HCT116 (cell line): ENCODE results near the gene HMGN1.

Experiments
- CTCF ChIP-seq, 3 experiments: fragments of 200-600 bp in 1 of 3; sonication (generic) in 1 of 3; IDR thresholded peaks in 2 of 3; conservative IDR thresholded peaks in 1 of 3; 2 replicates each; pipeline ENCODE4 v1.5.1; 2012 to 2017; ENCODE audit warnings: low read depth in 2 of 3, low read length in 2 of 3, antibody characterized with exemption in 1 of 3, borderline replicate concordance in 1 of 3, control low read depth in 1 of 3, mild to moderate bottlenecking in 1 of 3, mixed read lengths in 1 of 3, mixed run types in 1 of 3, moderate library complexity in 1 of 3; ENCODE audit not compliant: insufficient read depth in 1 of 3
- EGR1 ChIP-seq: IDR thresholded peaks from 2 replicates; pipeline ENCODE4 v1.6.1; 2012; ENCODE audit warnings: low read depth
- EZH2 ChIP-seq: fragments of 200-600 bp; sonication (generic); IDR thresholded peaks from 2 replicates; pipeline ENCODE4 v1.6.1; 2017; ENCODE audit warnings: antibody characterized with exemption, mixed run types
- EZH2phosphoT487 ChIP-seq: fragments of 200-600 bp; IDR thresholded peaks from 2 replicates; pipeline ENCODE4 v1.6.1; 2018; ENCODE audit warnings: antibody characterized with exemption, borderline replicate concordance
- POLR2A ChIP-seq: IDR thresholded peaks from 2 replicates; pipeline ENCODE4 v1.7.0; 2011; ENCODE audit warnings: borderline replicate concordance; ENCODE audit not compliant: insufficient read depth, insufficient read length; ENCODE audit errors: extremely low read depth
- POLR2AphosphoS5 ChIP-seq: IDR thresholded peaks from 2 replicates; pipeline ENCODE4 v1.6.1; 2011; ENCODE audit warnings: mild to moderate bottlenecking, low read depth, low read length, moderate library complexity
- SIN3A ChIP-seq: IDR thresholded peaks from 2 replicates; pipeline ENCODE4 v1.6.1; 2012; ENCODE audit warnings: low read depth
- SP1 ChIP-seq: IDR thresholded peaks from 2 replicates; pipeline ENCODE4 v1.6.1; 2012; ENCODE audit warnings: low read depth
- TCF7L2 ChIP-seq: IDR thresholded peaks from 2 replicates; pipeline ENCODE4 v1.7.0; 2011; ENCODE audit warnings: borderline replicate concordance, inconsistent platforms; ENCODE audit not compliant: insufficient read depth, insufficient read length; ENCODE audit errors: extremely low read depth
- YY1 ChIP-seq: IDR thresholded peaks from 2 replicates; pipeline ENCODE4 v1.6.1; 2011; ENCODE audit warnings: low read length, low read depth, moderate library complexity, mild to moderate bottlenecking; ENCODE audit not compliant: insufficient replicate concordance; ENCODE audit errors: extremely low read depth
- ZFX ChIP-seq: fragments of 450-650 bp; IDR thresholded peaks from 2 replicates; pipeline ENCODE4 v1.6.1; 2017
- ZNF274 ChIP-seq: fragments of 200-500 bp; sonication (Bioruptor generic); IDR thresholded peaks from 2 replicates; pipeline ENCODE4 v1.6.1; 2014; ENCODE audit warnings: mild to moderate bottlenecking, low read depth, low read length, inconsistent platforms

GRCh38 chr21:39392981-39393380 lies 44.1 kb upstream of the HMGN1 start:
- TF ChIP-seq CTCF (IDR thresholded peaks at IDR 0.05 in 2 of 3, conservative IDR thresholded peaks at IDR 0.05 in 1 of 3; ENCODE audit: borderline replicate concordance in 1 of 3, insufficient read depth in 1 of 3, low read depth in 2 of 3, low read length in 2 of 3) (no peak), POLR2AphosphoS5 (no peak), SIN3A (no peak), YY1 (no peak), TCF7L2 (no peak), EZH2 (no peak), EGR1 (no peak), SP1 (no peak), POLR2A (no peak), ZNF274 (no peak), EZH2phosphoT487 (no peak), ZFX (no peak)
